ENCODE results near the gene ABCA2. TPM values are rescaled to one million over a fixed set of nuclear protein-coding genes. Genes with fewer than 3 reads are reported as not detected.

ABCA2 gene
- total RNA-seq, 4 donors from 2014 or later = 13.5 to 58.6 (median 19.3) TPM

GRCh38 chr9:136970361-136970760, 57.7 kb downstream of the ABCA2 start:
- TF ChIP-seq, protein P1, sequence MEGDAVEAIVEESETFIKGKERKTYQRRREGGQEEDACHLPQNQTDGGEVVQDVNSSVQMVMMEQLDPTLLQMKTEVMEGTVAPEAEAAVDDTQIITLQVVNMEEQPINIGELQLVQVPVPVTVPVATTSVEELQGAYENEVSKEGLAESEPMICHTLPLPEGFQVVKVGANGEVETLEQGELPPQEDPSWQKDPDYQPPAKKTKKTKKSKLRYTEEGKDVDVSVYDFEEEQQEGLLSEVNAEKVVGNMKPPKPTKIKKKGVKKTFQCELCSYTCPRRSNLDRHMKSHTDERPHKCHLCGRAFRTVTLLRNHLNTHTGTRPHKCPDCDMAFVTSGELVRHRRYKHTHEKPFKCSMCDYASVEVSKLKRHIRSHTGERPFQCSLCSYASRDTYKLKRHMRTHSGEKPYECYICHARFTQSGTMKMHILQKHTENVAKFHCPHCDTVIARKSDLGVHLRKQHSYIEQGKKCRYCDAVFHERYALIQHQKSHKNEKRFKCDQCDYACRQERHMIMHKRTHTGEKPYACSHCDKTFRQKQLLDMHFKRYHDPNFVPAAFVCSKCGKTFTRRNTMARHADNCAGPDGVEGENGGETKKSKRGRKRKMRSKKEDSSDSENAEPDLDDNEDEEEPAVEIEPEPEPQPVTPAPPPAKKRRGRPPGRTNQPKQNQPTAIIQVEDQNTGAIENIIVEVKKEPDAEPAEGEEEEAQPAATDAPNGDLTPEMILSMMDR (IDR thresholded peaks at IDR 0.05; ENCODE audit: low read depth) = no peak

GRCh38 chr9:136969774-136970173, 58.3 kb downstream of the ABCA2 start:
- TF ChIP-seq, protein P1 (IDR thresholded peaks at IDR 0.05; ENCODE audit: low read depth) = no peak

GRCh38 chr9:136969150-136969549, 58.9 kb downstream of the ABCA2 start:
- TF ChIP-seq, protein P1 (IDR thresholded peaks at IDR 0.05; ENCODE audit: low read depth) = no peak

DNA sequence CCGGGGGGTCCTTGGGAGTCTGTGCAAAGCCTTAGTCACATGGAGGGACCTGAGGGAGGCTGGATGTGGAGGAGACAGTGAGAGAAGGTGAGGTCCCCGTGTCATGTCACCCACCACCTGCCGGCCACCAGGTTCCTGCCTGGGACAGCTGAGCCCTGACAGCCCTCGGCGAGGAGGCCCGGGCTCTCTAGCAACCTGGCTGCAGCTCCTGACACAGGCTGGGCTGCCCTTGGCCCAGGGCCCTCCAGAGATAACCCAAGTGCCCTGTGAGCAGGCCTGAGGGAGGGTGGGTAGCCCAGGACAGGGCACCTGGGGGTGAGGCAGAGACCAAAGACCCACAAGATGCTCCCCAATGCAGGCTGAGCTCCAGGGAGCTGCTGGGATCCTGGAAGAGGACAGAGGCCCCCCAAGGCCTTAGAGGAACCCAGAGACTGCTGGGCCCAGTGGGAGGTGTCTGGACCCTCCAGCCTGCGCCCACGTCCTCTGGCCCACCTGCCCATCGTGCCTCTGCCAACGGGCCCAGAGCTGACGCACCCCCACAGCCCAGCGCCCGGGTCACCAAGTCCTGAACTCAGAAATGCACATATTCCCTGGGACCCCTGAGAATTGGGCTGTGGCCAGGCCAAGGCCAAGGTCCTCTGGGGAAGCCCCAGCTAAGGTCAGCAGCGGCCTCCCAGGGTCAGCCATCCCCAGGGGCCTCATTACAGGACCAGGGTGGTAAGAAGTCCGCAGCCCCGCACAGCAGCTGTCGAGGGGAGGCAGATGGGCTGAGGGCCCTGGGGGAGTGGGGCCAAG, 59.5 kb downstream of the ABCA2 start:
- TF ChIP-seq, protein P1 (IDR thresholded peaks at IDR 0.05; ENCODE audit: low read depth) = no peak

DNA sequence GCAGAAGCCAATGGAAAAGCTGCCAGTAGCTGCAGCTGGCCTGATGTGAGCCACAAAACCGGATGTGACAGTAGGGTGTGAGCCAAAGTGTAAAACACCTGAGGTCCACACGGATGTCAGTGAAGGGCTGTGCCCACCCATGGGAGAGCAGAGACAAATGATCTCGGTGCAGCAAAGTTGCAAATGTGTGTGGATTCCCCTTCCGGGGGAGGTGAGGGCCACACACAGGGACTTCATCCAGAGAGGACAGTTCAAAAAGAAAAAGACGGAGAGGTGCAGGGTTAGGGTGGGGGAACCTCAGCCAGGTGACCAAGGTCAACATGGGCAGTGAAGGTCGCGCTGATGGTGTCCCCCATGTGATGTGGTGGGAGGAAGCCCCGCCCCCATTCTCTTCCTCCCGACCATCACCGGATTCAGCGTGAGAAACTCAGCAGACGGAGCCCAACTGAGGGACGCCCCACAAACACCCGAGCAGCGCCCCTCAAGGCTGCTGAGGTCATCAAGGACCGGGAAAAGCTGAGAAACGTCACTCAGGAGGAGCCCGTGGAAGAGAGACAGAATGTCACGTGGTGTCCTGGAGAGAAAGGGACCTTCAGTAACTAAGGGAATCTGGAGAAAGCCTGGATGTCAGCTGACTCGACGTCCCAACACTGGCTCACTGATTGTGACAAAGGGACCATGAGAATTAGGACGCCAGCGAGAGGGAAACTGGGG, 62.1 kb downstream of the ABCA2 start:
- TF ChIP-seq, protein P1 (IDR thresholded peaks at IDR 0.05; ENCODE audit: low read depth) = no peak

DNA sequence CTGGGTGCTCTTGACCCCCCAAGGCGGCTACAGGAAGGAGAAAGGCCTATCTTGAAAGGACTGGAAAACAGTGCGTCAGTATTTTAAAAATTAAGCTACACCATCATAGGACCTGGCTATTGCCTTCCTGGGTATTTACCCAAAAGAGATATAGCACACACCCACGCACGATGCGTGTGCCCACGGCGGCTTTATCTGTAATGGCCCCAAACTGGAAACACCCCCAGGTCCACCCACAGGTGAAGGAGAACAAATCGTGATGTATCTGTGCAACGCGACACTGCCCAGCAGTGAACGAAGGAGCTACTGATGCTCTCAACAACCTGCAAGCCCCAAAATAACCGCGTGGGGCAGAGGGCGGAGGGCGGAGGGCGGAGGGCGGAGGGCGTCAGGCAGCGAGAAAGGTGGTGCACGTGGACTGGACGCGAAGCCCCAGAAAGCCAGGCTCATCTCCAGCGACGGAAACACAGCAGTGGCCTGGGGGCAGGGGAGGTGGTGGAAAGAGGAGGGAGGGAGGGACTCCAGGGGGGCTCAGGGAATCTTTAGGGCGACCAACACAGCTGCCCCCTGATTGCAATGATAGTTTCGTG, 63.1 kb downstream of the ABCA2 start:
- TF ChIP-seq, protein P1 (IDR thresholded peaks at IDR 0.05; ENCODE audit: low read depth) = no peak

DNA sequence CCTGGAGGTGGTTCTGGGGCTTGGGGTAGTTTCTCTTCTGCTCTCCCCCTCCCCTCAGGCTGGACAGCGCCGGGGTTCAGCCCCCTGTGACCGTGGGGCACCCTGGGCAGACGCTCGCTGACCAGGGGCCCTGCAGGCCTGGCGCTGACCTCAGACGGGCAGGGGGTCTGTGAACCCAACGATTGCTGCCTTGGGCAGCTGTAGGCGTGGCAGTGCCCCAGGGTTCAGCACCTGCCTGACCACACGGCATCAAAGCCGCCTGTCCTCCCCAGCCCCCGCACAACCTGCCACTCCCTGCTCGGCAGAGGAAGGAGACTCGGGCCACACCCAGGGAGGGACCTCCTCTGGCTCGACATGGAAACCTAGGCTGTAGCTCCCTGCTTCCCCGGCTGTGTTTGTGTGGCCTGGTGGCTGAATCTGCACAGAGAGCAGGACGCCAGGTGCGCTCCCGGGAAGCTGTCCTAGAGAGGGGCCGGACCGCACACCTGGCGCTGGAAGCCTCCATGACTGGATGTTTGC, 63.8 kb downstream of the ABCA2 start:
- TF ChIP-seq, protein P1 (IDR thresholded peaks at IDR 0.05; ENCODE audit: low read depth) = no peak
